ENCODE data around the gene MAPK9.

DNA sequence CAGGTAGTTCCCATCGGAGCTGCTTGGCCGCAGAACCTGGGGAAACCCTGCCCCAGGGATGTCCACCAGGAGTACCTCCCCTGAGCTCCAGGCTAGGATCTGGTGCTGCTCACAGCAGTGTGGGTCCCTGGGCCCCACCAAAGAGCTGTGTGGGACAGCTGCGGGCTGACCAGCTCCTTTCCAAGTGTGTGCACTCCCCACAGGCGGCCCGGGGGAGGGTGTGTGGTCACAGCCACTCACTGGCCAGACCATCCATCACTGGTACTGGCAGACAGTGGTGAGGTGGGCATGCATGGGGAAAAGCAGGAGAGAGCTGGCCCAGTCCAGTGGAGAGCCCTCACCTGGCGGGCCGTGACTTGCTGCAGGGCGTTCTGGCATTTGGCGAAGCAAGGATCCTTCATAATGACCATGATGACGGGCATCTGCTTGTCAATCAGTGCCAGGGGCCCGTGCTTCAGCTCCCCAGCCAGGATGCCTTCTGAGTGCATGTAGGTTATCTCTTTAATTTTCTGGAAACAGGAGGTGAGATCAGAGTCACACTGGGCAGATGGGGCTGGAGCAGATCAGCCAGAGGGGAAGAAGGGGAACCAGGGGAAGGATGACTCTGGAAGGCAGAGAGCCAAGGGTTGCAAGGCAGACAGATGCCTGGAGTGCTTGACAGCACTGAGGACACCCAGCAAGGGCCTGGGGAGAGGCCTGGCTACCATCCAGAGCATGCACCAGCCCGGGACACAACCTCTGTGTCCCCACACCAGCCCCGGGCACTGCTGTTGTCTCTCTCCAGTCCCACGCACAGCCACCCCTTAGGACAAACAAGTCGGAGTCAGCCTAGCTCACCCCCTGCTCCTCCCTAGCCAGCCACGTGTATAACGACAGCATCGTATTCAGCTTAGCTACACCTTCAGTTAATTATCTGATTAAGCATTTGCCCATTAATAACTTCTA is 12.8 kb upstream of the MAPK9 start:
- TF ChIP-seq POLR2A (IDR thresholded peaks at IDR 0.05; ENCODE audit: low read depth, low read length) (no peak), POLR2AphosphoS5 (IDR thresholded peaks at IDR 0.05; ENCODE audit: low read depth, low read length) (no peak)

Data from GM12892 (cell line).